ENCODE measurements around the gene ZNF385A. TPM values are rescaled to one million over a fixed set of nuclear protein-coding genes. Genes with fewer than 3 reads are reported as not detected.

The ZNF385A gene
- total RNA-seq, 1 experiment from 2014 or later: 17.5 TPM

DNA sequence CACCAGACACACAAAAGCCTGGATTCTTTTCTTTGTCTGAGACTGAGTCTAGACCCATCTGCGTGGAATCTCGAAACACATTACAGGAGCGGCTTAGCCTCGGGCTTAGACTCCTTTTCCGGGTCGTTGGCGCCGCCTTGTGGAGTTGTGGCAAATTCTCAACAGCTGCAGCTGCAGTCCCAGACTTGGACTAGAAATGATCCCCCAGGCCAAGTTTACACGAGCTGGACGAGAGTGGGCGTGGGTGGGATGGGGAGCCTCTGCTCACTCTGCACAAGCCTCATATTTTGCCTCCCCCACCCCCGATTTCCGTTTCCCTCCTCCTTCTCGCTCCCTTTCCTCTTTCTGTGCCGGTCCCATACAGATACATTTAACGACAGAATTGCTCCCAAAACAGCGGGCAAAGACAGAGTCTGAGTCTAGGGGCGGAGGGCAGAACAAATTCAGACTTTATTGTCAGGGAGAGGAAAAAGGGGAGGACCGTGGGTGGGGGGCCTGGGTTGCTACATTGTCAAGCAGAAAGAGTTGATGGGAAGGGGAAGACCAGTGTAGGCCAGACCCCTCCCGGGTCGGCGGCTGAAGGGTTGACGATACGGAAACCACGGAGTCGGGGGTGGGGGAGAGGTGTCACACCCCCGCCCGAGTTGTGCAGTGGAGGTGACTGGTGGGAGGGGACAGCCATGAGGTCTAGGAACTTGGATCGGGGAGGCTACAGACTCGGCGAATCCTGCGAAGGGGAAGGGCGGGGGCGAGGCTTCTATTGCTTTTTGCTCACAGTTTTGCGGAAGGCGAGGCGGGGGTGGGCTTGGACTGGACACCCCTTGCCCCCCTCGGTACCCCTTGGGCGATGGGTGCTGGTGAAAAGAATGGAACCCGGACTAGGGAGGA is 15.6 kb downstream of the ZNF385A start:
- DNase-seq (ENCODE audit: low spot score): peak; percentile 94
- H3K4me1 ChIP-seq (ENCODE audit: insufficient read depth, low read length, poor library complexity, severe bottlenecking): peaks cover 43% of the 10 kb centered on the region
- intact Hi-C loops (cut with micrococcal nuclease; ENCODE audit: unreplicated experiment): loop anchor here (1.0 to 2.0 kb wide), 3 partner anchors 32 to 149 kb away; no protein-coding TSS in a partner anchor
- CTCF ChIA-PET: interaction anchor here (0.6 to 1.6 kb wide), 10 partner anchors 10 to 177 kb away, joined by 3 to 18 read pairs (median 3); no protein-coding TSS in a partner anchor
- H3K27ac ChIP-seq (ENCODE audit: low read depth, low read length, poor library complexity, severe bottlenecking): peak overlapping the region; percentile 36
- no peaks in the 10 kb centered on the region for H3K36me3 ChIP-seq (ENCODE audit: insufficient read depth, low read length, poor library complexity, severe bottlenecking)
- TSS peak; percentile 68 for BruUV-seq (replicated peaks)
- no peaks in the 10 kb centered on the region for H3K27me3 ChIP-seq (replicated peaks; ENCODE audit: insufficient read depth, low read depth, low read length, poor library complexity)
- H3K9me3 ChIP-seq (ENCODE audit: low read depth, low read length, poor library complexity, severe bottlenecking): no peaks in the 10 kb centered on the region
- POLR2A ChIA-PET (ENCODE audit: low non-redundant PET): interaction anchor here (0.5 to 0.7 kb wide), 3 partner anchors 10 to 88 kb away, joined by 3 to 4 read pairs (median 3); no protein-coding TSS in a partner anchor
- TF ChIP-seq EZH2 (IDR thresholded peaks at IDR 0.05; ENCODE audit: borderline replicate concordance, low read depth, low read length, poor library complexity, severe bottlenecking): no peak
- TF ChIP-seq, protein P1, sequence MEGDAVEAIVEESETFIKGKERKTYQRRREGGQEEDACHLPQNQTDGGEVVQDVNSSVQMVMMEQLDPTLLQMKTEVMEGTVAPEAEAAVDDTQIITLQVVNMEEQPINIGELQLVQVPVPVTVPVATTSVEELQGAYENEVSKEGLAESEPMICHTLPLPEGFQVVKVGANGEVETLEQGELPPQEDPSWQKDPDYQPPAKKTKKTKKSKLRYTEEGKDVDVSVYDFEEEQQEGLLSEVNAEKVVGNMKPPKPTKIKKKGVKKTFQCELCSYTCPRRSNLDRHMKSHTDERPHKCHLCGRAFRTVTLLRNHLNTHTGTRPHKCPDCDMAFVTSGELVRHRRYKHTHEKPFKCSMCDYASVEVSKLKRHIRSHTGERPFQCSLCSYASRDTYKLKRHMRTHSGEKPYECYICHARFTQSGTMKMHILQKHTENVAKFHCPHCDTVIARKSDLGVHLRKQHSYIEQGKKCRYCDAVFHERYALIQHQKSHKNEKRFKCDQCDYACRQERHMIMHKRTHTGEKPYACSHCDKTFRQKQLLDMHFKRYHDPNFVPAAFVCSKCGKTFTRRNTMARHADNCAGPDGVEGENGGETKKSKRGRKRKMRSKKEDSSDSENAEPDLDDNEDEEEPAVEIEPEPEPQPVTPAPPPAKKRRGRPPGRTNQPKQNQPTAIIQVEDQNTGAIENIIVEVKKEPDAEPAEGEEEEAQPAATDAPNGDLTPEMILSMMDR (conservative IDR thresholded peaks at IDR 0.05; ENCODE audit: low read depth, low read length): peak; percentile 96
- H3K4me3 ChIP-seq (ENCODE audit: low read depth, low read length, poor library complexity, severe bottlenecking): peak overlapping the region; percentile 50

DNA sequence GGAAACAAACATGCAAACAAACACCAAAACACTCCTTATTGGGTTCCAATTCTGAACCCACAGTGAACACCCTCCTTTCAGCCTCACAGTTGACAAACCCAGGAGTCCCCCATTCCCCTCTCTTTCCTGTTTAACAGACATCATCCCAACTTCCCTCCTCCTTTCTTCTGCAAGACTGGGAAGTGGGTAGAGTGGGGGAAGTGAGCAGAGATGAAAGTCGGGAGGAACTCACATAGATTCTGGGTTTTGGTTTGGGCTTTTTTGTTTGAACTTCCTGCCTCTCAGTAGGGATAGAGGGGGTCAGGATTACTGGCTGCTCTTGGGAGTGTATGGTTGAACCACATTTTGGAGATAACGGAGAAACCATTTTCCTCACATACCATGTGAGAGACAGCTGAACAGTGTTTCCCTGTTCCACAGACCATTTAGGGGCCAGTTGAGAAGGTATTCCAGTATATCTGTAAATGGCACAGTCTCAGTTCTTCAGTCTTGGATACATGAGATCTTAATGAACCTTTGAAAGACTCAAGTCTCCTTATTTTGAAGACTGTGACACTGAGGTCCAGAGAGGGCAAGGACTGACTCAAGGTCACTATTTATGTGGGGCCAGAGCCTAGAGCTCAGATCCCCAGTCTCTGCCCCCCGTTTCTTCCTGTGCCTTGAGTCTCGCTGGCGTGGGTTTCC is 16.4 kb downstream of the ZNF385A start:
- no TSS peak for BruUV-seq (replicated peaks)
- Histone ChIP-seq H3K36me3 (ENCODE audit: insufficient read depth, low read length, poor library complexity, severe bottlenecking) (no peaks in the 10 kb centered on the region), H3K9me3 (ENCODE audit: low read depth, low read length, poor library complexity, severe bottlenecking) (no peaks in the 10 kb centered on the region), H3K4me3 (ENCODE audit: low read depth, low read length, poor library complexity, severe bottlenecking) (peak overlapping the region; percentile 50), H3K4me1 (ENCODE audit: insufficient read depth, low read length, poor library complexity, severe bottlenecking) (peaks cover 43% of the 10 kb centered on the region), H3K27me3 (replicated peaks; ENCODE audit: insufficient read depth, low read depth, low read length, poor library complexity) (no peaks in the 10 kb centered on the region), H3K27ac (ENCODE audit: low read depth, low read length, poor library complexity, severe bottlenecking) (peak overlapping the region; percentile 36)
- intact Hi-C loops (cut with micrococcal nuclease; ENCODE audit: unreplicated experiment): loop anchor here (1.0 to 2.0 kb wide), 3 partner anchors 31 to 148 kb away; no protein-coding TSS in a partner anchor
- no peak for TF ChIP-seq EZH2 (IDR thresholded peaks at IDR 0.05; ENCODE audit: borderline replicate concordance, low read depth, low read length, poor library complexity, severe bottlenecking)
- TF ChIP-seq, protein P1 (conservative IDR thresholded peaks at IDR 0.05; ENCODE audit: low read depth, low read length): no peak
- ChIA-PET POLR2A (ENCODE audit: low non-redundant PET) (interaction anchor here (0.5 to 0.7 kb wide), 2 partner anchors 9 to 12 kb away, joined by 3 read pairs; no protein-coding TSS in a partner anchor), CTCF (interaction anchor here (0.6 to 1.6 kb wide), 9 partner anchors 11 to 161 kb away, joined by 3 to 18 read pairs (median 3); partner anchors contain the start of gene COPZ1)
- DNase-seq (ENCODE audit: low spot score): no peak

- ChIA-PET CTCF (no interaction called here), POLR2A (ENCODE audit: low non-redundant PET) (no interaction called here)
- Histone ChIP-seq H3K9me3 (ENCODE audit: low read depth, low read length, poor library complexity, severe bottlenecking) (no peaks in the 10 kb centered on the region), H3K27ac (ENCODE audit: low read depth, low read length, poor library complexity, severe bottlenecking) (no peak within 1 kb of the TSS), H3K36me3 (ENCODE audit: insufficient read depth, low read length, poor library complexity, severe bottlenecking) (no peaks in the 10 kb centered on the region), H3K4me3 (ENCODE audit: low read depth, low read length, poor library complexity, severe bottlenecking) (no peak within 1 kb of the TSS), H3K4me1 (ENCODE audit: insufficient read depth, low read length, poor library complexity, severe bottlenecking) (peaks cover 31% of the 10 kb centered on the region), H3K27me3 (replicated peaks; ENCODE audit: insufficient read depth, low read depth, low read length, poor library complexity) (no peaks in the 10 kb centered on the region)
- intact Hi-C loops (cut with micrococcal nuclease; ENCODE audit: unreplicated experiment): no loop called here
- no TSS peak for BruUV-seq (replicated peaks)
- DNase-seq (ENCODE audit: low spot score): no peak
- TF ChIP-seq EZH2 (IDR thresholded peaks at IDR 0.05; ENCODE audit: borderline replicate concordance, low read depth, low read length, poor library complexity, severe bottlenecking): no peak
- TF ChIP-seq, protein P1 (conservative IDR thresholded peaks at IDR 0.05; ENCODE audit: low read depth, low read length): no peak
Observed at GRCh38 chr12:54364413-54364812, 20.1 kb downstream of the ZNF385A start, which contains the start of gene GPR84. GPR84 (minus strand) TSS chr12:54364486; CDS start chr12:54363851, 635 bp downstream.

All from A673 (cell line).